ENCODE measurements around the gene ETS2. TPM values are rescaled to one million over a fixed set of nuclear protein-coding genes. Genes with fewer than 3 reads are reported as not detected.

ETS2 gene
- total RNA-seq, 6 experiments from 2014 or later = 23.2 to 33.3 (median 29.0) TPM

DNA sequence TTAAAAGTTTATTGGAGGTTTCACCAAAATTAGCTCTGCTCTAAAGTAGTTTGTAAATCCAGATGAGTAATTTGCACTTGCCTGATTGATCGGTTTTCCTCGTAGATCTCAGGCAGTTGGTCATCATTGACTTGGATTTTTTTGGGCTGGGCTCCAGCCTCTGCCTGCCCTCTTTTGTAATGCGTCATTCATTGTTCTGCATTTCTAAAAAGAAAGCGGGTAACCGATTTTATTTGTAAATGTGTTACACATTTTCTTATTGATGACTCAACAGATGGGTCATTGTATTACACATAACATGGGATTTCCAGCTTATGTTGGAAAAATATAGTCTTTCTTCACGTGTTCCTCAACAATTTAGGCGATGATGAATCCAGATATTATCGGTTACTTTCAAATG is 5.5 kb downstream of the ETS2 start:
- Mint-ChIP-seq H3K4me1 (ENCODE audit: low read depth) (peaks cover 76% of the 10 kb centered on the region), H3K36me3 (ENCODE audit: low read depth) (peaks cover 60% of the 10 kb centered on the region), H3K27me3 (ENCODE audit: insufficient read depth) (peaks cover 2% of the 10 kb centered on the region; the same call in 1 of the 2 replicates), H3K4me3 (peak overlapping the region; percentile 66), H3K27ac (peak overlapping the region; percentile 89), H3K9me3 (no peaks in the 10 kb centered on the region)
- TF ChIP-seq, protein P1, sequence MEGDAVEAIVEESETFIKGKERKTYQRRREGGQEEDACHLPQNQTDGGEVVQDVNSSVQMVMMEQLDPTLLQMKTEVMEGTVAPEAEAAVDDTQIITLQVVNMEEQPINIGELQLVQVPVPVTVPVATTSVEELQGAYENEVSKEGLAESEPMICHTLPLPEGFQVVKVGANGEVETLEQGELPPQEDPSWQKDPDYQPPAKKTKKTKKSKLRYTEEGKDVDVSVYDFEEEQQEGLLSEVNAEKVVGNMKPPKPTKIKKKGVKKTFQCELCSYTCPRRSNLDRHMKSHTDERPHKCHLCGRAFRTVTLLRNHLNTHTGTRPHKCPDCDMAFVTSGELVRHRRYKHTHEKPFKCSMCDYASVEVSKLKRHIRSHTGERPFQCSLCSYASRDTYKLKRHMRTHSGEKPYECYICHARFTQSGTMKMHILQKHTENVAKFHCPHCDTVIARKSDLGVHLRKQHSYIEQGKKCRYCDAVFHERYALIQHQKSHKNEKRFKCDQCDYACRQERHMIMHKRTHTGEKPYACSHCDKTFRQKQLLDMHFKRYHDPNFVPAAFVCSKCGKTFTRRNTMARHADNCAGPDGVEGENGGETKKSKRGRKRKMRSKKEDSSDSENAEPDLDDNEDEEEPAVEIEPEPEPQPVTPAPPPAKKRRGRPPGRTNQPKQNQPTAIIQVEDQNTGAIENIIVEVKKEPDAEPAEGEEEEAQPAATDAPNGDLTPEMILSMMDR (IDR thresholded peaks at IDR 0.05) = no peak
- peak; percentile 95 for DNase-seq

DNA sequence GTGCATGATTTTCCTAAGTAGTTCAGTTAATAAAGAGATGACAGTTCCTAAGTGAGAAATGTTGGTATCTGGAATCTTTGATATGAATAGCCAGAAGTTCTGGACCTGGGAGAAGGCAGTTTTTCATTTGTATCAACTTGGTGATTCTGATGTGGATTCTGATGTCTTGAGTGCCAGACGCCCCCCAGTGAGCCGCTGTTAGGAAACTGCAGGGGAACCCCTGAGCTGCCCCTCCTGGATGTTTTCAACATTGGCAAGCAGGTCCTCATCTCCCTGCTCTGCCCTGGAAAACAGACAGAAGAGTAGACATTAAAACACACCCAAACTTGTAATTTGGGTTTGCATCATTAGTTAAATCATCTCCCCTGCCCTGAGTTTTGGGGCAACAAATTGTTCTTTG is 7.4 kb downstream of the ETS2 start:
- H3K36me3 Mint-ChIP-seq (ENCODE audit: low read depth) = peaks cover 65% of the 10 kb centered on the region

DNA sequence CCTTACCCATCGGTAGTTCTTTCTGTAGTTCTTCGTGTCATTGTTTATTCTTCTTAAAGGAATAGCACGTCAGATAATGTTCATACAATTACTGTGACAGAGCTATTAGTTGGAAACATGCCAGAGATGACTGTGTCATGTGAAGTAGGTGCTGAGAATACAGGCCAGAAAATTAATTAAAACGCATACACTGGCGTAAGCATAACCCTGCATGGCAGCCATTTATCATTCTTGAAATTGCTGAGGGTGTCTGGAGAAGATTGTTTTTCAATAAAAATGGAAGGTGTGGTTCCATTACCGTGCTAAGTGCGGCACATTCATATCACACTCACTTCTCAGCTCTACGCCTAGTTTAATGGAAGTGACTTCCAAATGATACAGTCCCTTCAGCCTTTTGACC is 7.8 kb downstream of the ETS2 start:
- H3K36me3 Mint-ChIP-seq (ENCODE audit: low read depth) = peaks cover 65% of the 10 kb centered on the region
- TF ChIP-seq, protein P1 (IDR thresholded peaks at IDR 0.05) = no peak
- no peaks in the 10 kb centered on the region; the same call in 1 of the 2 replicates for H3K27me3 Mint-ChIP-seq (ENCODE audit: insufficient read depth)
- H3K4me1 Mint-ChIP-seq (ENCODE audit: low read depth) = peaks cover 85% of the 10 kb centered on the region
- DNase-seq = no peak
- H3K4me3 Mint-ChIP-seq = no peak overlapping the region
- H3K27ac Mint-ChIP-seq = no peak overlapping the region
- H3K9me3 Mint-ChIP-seq = no peaks in the 10 kb centered on the region

More for the DNA sequence above, 7.4 kb downstream of the ETS2 start:
- TF ChIP-seq, protein P1 (IDR thresholded peaks at IDR 0.05) = no peak
- Mint-ChIP-seq H3K27me3 (ENCODE audit: insufficient read depth) (no peaks in the 10 kb centered on the region; the same call in 1 of the 2 replicates), H3K4me1 (ENCODE audit: low read depth) (peaks cover 85% of the 10 kb centered on the region), H3K4me3 (no peak overlapping the region), H3K27ac (no peak overlapping the region), H3K9me3 (no peaks in the 10 kb centered on the region)
- no peak for DNase-seq

DNA sequence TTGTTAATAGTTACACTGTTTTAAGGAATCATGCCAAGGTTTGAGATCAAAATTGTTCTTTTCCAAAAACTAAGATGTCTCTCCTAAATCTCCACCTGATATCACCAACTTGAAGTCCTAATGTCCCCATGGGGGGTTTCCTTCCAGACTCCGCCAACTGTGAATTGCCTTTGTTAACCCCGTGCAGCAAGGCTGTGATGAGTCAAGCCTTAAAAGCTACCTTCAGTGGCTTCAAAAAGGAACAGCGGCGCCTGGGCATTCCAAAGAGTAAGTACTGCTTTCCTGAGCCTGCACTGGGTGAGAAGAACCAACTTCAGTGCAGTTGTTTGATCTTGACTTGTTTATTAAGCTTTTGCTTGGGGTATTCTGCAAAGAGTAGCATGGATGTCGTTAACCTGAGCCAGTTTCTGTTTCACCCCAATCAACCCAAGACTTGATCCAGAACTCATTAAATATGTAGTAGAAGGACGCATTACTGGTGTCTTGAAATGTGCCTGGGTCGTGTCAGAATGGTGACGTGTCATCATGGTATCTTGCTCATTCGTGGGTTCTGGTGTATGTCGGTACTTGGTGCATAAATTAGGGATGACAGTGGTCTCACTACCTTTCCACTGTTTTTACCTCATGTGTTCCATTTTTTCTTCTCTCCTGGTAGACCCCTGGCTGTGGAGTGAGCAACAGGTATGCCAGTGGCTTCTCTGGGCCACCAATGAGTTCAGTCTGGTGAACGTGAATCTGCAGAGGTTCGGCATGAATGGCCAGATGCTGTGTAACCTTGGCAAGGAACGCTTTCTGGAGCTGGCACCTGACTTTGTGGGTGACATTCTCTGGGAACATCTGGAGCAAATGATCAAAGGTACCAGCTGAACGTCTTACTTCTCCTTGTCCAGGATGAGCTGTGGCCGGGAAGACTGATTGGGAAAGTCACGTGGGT is 8.7 kb downstream of the ETS2 start:
- H3K4me3 Mint-ChIP-seq = peak overlapping the region; percentile 10; the same call in 1 of the 2 replicates
- H3K27me3 Mint-ChIP-seq (ENCODE audit: insufficient read depth) = no peaks in the 10 kb centered on the region; the same call in 1 of the 2 replicates
- DNase-seq = no peak
- peaks cover 72% of the 10 kb centered on the region for H3K36me3 Mint-ChIP-seq (ENCODE audit: low read depth)
- peaks cover 85% of the 10 kb centered on the region for H3K4me1 Mint-ChIP-seq (ENCODE audit: low read depth)
- peak overlapping the region; percentile 72 for H3K27ac Mint-ChIP-seq
- TF ChIP-seq, protein P1 (IDR thresholded peaks at IDR 0.05) = no peak
- no peaks in the 10 kb centered on the region for H3K9me3 Mint-ChIP-seq

DNA sequence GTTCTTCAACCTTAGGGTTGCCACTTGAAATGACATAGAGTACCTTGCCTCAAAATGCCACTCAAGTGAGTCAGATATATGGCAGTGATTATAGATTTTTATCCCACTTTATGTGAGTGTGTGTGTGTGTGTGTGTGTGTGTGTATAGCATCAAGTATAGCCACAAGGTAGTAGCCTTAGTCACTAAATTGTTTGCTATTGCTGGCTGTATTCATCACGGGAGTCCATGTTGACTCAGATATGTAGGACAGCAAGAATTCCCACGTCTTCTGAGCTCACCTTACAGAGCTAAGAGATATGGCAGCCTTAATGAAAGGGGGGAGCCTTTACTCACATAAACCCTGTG is 9.3 kb downstream of the ETS2 start:
- Mint-ChIP-seq H3K9me3 (no peaks in the 10 kb centered on the region), H3K27ac (peak overlapping the region; percentile 72), H3K27me3 (ENCODE audit: insufficient read depth) (no peaks in the 10 kb centered on the region; the same call in 1 of the 2 replicates), H3K4me3 (peak overlapping the region; percentile 10; the same call in 1 of the 2 replicates), H3K4me1 (ENCODE audit: low read depth) (peaks cover 85% of the 10 kb centered on the region), H3K36me3 (ENCODE audit: low read depth) (peaks cover 74% of the 10 kb centered on the region)
- DNase-seq = peak; percentile 89
- TF ChIP-seq, protein P1 (IDR thresholded peaks at IDR 0.05) = no peak

Data from HFFc6 (cell line).